CD4-positive, alpha-beta memory T cell (primary cell): ENCODE measurements around the gene B4GALT2. TPM values are rescaled to one million over a fixed set of nuclear protein-coding genes. Genes with fewer than 3 reads are reported as not detected.
A peak's percentile ranks its signal among the peaks of the same experiment; 100 is the strongest.

Experiments used
- CTCF ChIA-PET: fragments of 350-600 bp; sonication (Branson Sonifier 250); formaldehyde crosslinking; loops from one replicate; lab custom pipeline; 2021; ENCODE audit warnings: inconsistent platforms; ENCODE audit not compliant: partially characterized antibody; lab: Charles Lee
- POLR2A ChIA-PET: fragments of 350-600 bp; sonication (Branson Sonifier 250); formaldehyde crosslinking; loops from one replicate; lab custom pipeline; 2021; ENCODE audit not compliant: partially characterized antibody; lab: Charles Lee
- DNase-seq, 5 donors: peaks; one replicate each; pipeline versions ENCODE4 v3.0.0 to v3.0.0-alpha.2; 2020 to 2022; ENCODE audit warnings: mixed read lengths in 1 of 5
- H3K27ac ChIP-seq: one replicate; pipeline ENCODE4 v1.7.0; 2013; ENCODE audit warnings: low read depth, low read length
- H3K27me3 ChIP-seq: 2 replicates; pipeline ENCODE4 v1.7.0; 2013; ENCODE audit warnings: mild to moderate bottlenecking, low read length, moderate library complexity; ENCODE audit not compliant: insufficient read depth
- H3K36me3 ChIP-seq: 2 replicates; pipeline ENCODE4 v1.7.0; 2013; ENCODE audit warnings: mild to moderate bottlenecking, low read length, moderate library complexity; ENCODE audit not compliant: insufficient read depth
- H3K4me1 ChIP-seq: 2 replicates; pipeline ENCODE4 v1.7.0; 2013; ENCODE audit warnings: mild to moderate bottlenecking, low read length, moderate library complexity; ENCODE audit not compliant: insufficient read depth
- H3K4me3 ChIP-seq, 2 donors: one replicate each; pipeline ENCODE4 v1.7.0; 2013; ENCODE audit warnings: low read length in 2 of 2, mild to moderate bottlenecking in 1 of 2
- H3K9me3 ChIP-seq, 2 donors: one replicate each; pipeline ENCODE4 v1.7.0; 2013; ENCODE audit warnings: low read length in 2 of 2, control low read depth in 1 of 2; ENCODE audit not compliant: control insufficient read depth in 1 of 2
- H3K27ac Mint-ChIP-seq, 7 donors: one replicate each; pipeline ENCODE4 v1.8.0; 2020 to 2021; ENCODE audit warnings: mixed read lengths in 7 of 7, mild to moderate bottlenecking in 6 of 7, inconsistent platforms in 3 of 7, moderate library complexity in 3 of 7
- H3K27me3 Mint-ChIP-seq, 2 donors: one replicate each; pipeline ENCODE4 v1.8.0; 2020 to 2021; ENCODE audit warnings: mixed read lengths in 2 of 2
- H3K36me3 Mint-ChIP-seq, 2 donors: one replicate each; pipeline ENCODE4 v1.8.0; 2020 to 2021; ENCODE audit warnings: mixed read lengths in 2 of 2, inconsistent platforms in 1 of 2, mild to moderate bottlenecking in 1 of 2
- H3K4me1 Mint-ChIP-seq, 4 donors: one replicate each; pipeline ENCODE4 v1.8.0; 2020 to 2021; ENCODE audit warnings: mixed read lengths in 4 of 4, mild to moderate bottlenecking in 1 of 4
- H3K4me3 Mint-ChIP-seq, 8 donors: one replicate each; pipeline ENCODE4 v1.8.0; 2020 to 2021; ENCODE audit warnings: mixed read lengths in 8 of 8, mild to moderate bottlenecking in 7 of 8, moderate library complexity in 6 of 8, inconsistent platforms in 3 of 8
- H3K9me3 Mint-ChIP-seq, 8 donors: one replicate each; pipeline ENCODE4 v1.8.0; 2020 to 2021; ENCODE audit warnings: mixed read lengths in 8 of 8, mild to moderate bottlenecking in 5 of 8, inconsistent platforms in 3 of 8, moderate library complexity in 1 of 8
- intact Hi-C: fragments of 100-400 bp; cut with micrococcal nuclease; formaldehyde crosslinking; loops from one replicate; pipeline ENCODE4 v1.15.1; 2023
- polyA plus RNA-seq, 2 donors: library from polyadenylated mRNA; unstranded; fragments of 300-500 nt; fragmentation: Illumina TruSeq; gene quantifications; one replicate each; pipeline ENCODE4 v1.2.3, GENCODE V29; 2021
- total RNA-seq, 2 experiments: library from RNA; stranded (reverse); gene quantifications; one replicate each; pipeline ENCODE4 v1.2.3, GENCODE V29; 2021

Gene B4GALT2
- total and polyA plus RNA-seq, 4 experiments from 2014 or later, result 0.26 to 2.1 (median 1.0) TPM

DNA sequence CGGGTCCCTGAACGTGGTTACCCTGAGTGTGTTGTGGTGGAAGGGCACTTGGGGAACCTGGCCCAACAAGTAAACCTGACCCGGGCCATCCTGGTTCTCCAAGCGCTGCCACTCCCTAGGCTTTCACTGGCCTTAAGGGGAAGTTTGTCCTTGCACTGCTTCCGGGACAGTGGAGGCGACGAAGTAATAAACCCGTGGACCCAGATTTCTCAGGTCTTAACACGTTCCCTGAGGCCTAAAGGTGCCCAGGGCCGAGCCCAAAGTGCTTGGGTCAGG is 12.1 kb downstream of the B4GALT2 start:
- Mint-ChIP-seq H3K4me1 (peaks cover 5 to 21% (median 14%) of the 10 kb centered on the region in 4 donors), H3K9me3 (peaks cover 0 to 2% (median 0%) of the 10 kb centered on the region in 8 donors), H3K36me3 (peaks cover 0 to 4% of the 10 kb centered on the region in 2 donors), H3K4me3 (peak overlapping the region; percentile 92 to 98 (median 94)), H3K27me3 (no peaks in the 10 kb centered on the region), H3K27ac (peak overlapping the region in 6 of 7 donors; percentile 71 to 95 (median 92))
- Histone ChIP-seq H3K27me3 (no peaks in the 10 kb centered on the region), H3K4me3 (peak overlapping the region; percentile 46 to 74), H3K9me3 (no peaks in the 10 kb centered on the region), H3K36me3 (no peaks in the 10 kb centered on the region), H3K4me1 (peaks cover 14% of the 10 kb centered on the region), H3K27ac (peak overlapping the region; percentile 70)
- intact Hi-C loops, result loop anchor here (1.0 kb wide), 3 partner anchors 16 to 45 kb away; partner anchors contain the start of gene IPO13
- POLR2A ChIA-PET, result interaction anchor here (0.9 to 2.6 kb wide), 4 partner anchors 16 to 44 kb away, joined by 3 to 15 read pairs (median 6); partner anchors contain the start of genes ATP6V0B, DPH2 and IPO13
- CTCF ChIA-PET, result interaction anchor here (1.4 to 2.7 kb wide), 4 partner anchors 15 to 57 kb away, joined by 4 to 8 read pairs (median 6); partner anchors contain the start of gene ATP6V0B
- DNase-seq, result no peak

DNA sequence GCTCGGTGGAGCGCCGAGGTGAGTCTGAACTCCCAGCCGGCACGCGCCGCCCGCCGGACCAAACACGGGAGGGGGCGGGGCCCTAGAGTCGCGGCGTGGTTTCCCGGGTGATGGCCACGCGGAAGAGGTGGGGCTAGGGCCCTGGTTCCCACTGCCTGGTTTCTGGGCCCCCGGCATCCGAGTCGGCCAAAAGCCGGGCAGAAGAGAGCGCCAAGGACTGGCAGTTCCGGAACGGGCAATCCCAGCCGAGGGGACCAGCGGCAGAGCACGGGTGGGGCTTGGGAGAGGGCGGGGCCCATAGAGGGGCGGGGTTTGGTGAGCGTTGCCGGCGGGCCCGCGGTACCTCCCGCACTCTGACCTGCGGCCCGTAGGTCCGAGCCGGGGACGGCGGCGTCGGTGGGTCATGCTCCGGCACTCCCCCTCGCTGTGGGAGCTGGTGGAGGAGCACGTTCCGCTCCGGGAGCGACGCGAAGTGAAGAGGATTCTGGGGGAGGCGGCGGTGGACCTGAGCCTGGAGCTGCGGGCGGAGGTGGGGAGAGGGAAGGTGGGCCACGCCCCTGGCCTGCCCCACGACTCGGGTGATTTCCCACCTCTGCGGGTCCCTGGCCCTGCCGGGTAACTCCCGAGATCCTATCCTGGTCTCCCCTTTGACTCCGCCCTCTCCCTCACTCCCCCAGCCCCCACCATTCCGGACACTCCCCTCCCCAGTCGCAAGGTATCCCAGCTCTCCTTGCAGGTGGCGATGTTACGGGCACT is 12.6 kb downstream of the B4GALT2 start, which contains the start of gene CCDC24:
CCDC24 (plus strand) TSS at position 124 of the 756 bp plus-strand sequence; CDS start at position 404, 280 bp downstream.
- peaks cover 0 to 2% (median 0%) of the 10 kb centered on the region in 8 donors for H3K9me3 Mint-ChIP-seq
- H3K4me1 Mint-ChIP-seq, result peaks cover 5 to 21% (median 14%) of the 10 kb centered on the region in 4 donors
- DNase-seq, result peak; percentile 62 to 81 (median 69)
- H3K4me1 ChIP-seq, result peaks cover 14% of the 10 kb centered on the region
- ChIA-PET CTCF (interaction anchor here (1.0 to 1.5 kb wide), 4 partner anchors 13 to 57 kb away, joined by 4 to 5 read pairs (median 4); no protein-coding TSS in a partner anchor), POLR2A (interaction anchor here (1.0 to 2.6 kb wide), 4 partner anchors 17 to 45 kb away, joined by 5 to 15 read pairs (median 6); partner anchors contain the start of genes ATP6V0B, DPH2 and IPO13)
- H3K4me3 Mint-ChIP-seq, result peak within 1 kb of the TSS; percentile 92 to 98 (median 94)
- peak within 1 kb of the TSS; percentile 70 for H3K27ac ChIP-seq
- no peaks in the 10 kb centered on the region for H3K27me3 Mint-ChIP-seq
- peak within 1 kb of the TSS; percentile 46 to 74 for H3K4me3 ChIP-seq
- H3K36me3 ChIP-seq, result no peaks in the 10 kb centered on the region
- intact Hi-C loops, result loop anchor here (1.0 kb wide), 3 partner anchors 16 to 45 kb away; partner anchors contain the start of gene IPO13
- no peaks in the 10 kb centered on the region for H3K9me3 ChIP-seq
- H3K36me3 Mint-ChIP-seq, result peaks cover 0 to 4% of the 10 kb centered on the region in 2 donors
- H3K27ac Mint-ChIP-seq, result peak within 1 kb of the TSS; percentile 71 to 95 (median 93)
- H3K27me3 ChIP-seq, result no peaks in the 10 kb centered on the region

DNA sequence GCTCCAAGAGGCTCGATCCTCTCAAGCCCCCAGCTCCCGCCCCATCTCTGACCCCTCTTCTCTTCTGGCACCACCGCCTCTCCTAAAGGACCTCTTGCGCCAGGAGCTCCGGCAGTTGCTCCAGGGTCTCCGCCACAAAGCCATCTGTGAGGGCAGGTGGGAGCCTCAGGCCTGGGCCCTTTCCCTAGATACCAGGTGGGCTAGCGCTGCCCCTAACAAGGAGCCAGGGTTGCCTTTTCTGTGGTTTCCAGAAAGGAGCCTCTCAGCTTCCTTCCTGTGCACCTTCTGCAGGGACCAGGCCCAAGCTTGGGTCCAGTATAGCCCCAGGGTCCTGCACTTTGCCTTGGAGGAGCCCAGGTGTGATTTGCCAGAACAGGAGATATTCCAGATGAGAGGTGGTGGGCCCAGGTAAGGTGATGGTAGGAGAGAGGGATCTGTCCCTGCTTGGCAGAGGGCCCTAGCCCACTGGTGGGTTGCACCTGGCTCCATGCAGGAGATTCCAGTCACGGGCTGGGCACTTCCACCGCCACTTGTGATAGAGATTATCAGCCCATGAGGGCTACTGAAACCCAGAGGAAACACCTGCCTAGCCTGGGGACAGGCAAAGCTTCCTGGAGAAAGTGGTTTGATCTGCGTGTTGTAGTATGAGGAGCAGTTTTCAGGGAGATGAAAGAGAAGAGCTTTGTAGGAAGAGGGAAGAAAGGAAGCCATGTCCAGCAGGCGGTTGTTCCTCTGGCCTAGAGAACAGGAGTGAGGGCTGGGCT is 13.4 kb downstream of the B4GALT2 start:
- peak overlapping the region; percentile 46 to 74 for H3K4me3 ChIP-seq
- Mint-ChIP-seq H3K4me1 (peaks cover 5 to 21% (median 14%) of the 10 kb centered on the region in 4 donors), H3K27ac (peak overlapping the region in 6 of 7 donors; percentile 37 to 94 (median 66)), H3K27me3 (no peaks in the 10 kb centered on the region), H3K36me3 (peaks cover 0 to 4% of the 10 kb centered on the region in 2 donors), H3K9me3 (peaks cover 0 to 2% (median 0%) of the 10 kb centered on the region in 8 donors), H3K4me3 (peak overlapping the region; percentile 77 to 98 (median 94))
- POLR2A ChIA-PET, result interaction anchor here (0.5 to 2.6 kb wide), 5 partner anchors 15 to 1528 kb away, joined by 3 to 15 read pairs (median 5); partner anchors contain the start of genes ATP6V0B and IPO13
- intact Hi-C loops, result no loop called here
- H3K9me3 ChIP-seq, result no peaks in the 10 kb centered on the region
- no peaks in the 10 kb centered on the region for H3K27me3 ChIP-seq
- CTCF ChIA-PET, result interaction anchor here (0.7 to 1.5 kb wide), 8 partner anchors 12 to 229 kb away, joined by 3 to 7 read pairs (median 4); no protein-coding TSS in a partner anchor
- no peak for DNase-seq
- H3K36me3 ChIP-seq, result no peaks in the 10 kb centered on the region
- peak overlapping the region; percentile 70 for H3K27ac ChIP-seq
- peaks cover 14% of the 10 kb centered on the region for H3K4me1 ChIP-seq

DNA sequence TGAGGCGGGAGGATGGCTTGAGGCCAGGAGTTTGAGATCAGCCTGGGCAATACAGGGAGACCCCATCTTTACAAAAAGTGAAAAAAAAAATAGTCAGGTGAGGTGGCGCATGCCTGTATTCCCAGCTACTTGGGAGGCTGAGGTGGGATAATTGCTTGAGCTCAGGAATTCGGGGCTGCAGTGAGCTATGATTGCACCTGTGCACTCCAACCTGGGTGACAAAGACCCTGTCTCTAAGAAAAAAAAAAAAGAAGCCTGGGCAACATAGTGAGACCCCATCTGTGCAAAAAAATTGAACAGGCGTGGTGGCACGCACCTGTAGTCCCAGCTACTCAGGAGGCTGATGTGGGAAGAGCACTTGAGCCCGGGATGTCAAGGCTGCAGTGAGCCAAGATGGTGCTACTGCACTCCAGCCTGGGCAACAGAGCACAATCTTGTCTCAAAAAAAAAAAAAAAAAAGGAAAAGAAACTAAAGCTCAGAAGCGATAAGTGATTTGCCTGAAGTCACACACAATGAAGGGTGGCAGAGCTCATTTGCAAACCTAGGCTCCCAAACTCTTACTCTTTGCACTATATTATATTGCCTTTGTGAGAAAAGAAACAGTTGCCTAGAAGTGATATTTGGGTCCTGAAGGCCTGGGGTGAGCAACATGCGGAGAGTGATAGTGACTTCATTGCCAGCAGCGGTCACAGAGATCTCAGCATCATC is 14.3 kb downstream of the B4GALT2 start:
- no peak overlapping the region for H3K27ac ChIP-seq
- no peaks in the 10 kb centered on the region for H3K9me3 ChIP-seq
- H3K27me3 ChIP-seq, result no peaks in the 10 kb centered on the region
- no peak overlapping the region for H3K4me3 ChIP-seq
- peaks cover 14% of the 10 kb centered on the region for H3K4me1 ChIP-seq
- Mint-ChIP-seq H3K4me1 (peaks cover 5 to 21% (median 14%) of the 10 kb centered on the region in 4 donors), H3K9me3 (no peaks in the 10 kb centered on the region), H3K4me3 (peak overlapping the region in 3 of 8 donors; percentile 1 to 92 (median 77)), H3K27ac (peak overlapping the region in 1 of 7 donors; percentile 64), H3K36me3 (peaks cover 0 to 4% of the 10 kb centered on the region in 2 donors), H3K27me3 (no peaks in the 10 kb centered on the region)
- no peak for DNase-seq
- no peaks in the 10 kb centered on the region for H3K36me3 ChIP-seq
- ChIA-PET CTCF (interaction anchor here (0.7 to 1.3 kb wide), 4 partner anchors 11 to 230 kb away, joined by 3 to 7 read pairs (median 4); no protein-coding TSS in a partner anchor), POLR2A (interaction anchor here (0.5 to 2.6 kb wide), 3 partner anchors 16 to 1527 kb away, joined by 3 to 15 read pairs (median 4); partner anchors contain the start of gene ATP6V0B)
- intact Hi-C loops, result no loop called here

DNA sequence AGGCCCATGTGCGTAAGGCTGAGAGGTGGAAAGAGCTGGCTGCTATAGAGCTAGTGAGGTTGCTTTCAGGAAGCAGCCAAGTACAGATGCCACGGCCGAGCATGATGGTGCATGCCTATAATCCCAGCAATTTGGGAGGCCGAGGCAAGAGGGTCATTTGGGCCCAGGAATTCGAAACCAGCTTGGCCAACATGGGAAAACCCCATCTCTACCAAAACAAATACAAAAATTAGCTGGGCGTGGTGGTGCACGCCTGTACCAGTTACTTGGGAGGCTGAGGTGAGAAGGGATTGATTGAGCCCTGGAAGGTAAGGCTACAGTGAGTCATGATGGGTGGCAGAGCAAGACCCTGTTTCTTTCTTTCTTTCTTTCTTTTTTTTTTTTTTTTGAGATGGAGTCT is 15.1 kb downstream of the B4GALT2 start:
- H3K27ac ChIP-seq, result no peak overlapping the region
- no peaks in the 10 kb centered on the region for H3K36me3 ChIP-seq
- H3K4me3 Mint-ChIP-seq, result no peak overlapping the region
- peaks cover 14% of the 10 kb centered on the region for H3K4me1 ChIP-seq
- no peak for DNase-seq
- ChIA-PET CTCF (interaction anchor here (0.7 to 2.2 kb wide), 3 partner anchors 11 to 1696 kb away, joined by 4 to 7 read pairs (median 7); no protein-coding TSS in a partner anchor), POLR2A (no interaction called here)
- no peak overlapping the region for H3K4me3 ChIP-seq
- peaks cover 5 to 21% (median 14%) of the 10 kb centered on the region in 4 donors for H3K4me1 Mint-ChIP-seq
- H3K27ac Mint-ChIP-seq, result peak overlapping the region in 1 of 7 donors; percentile 64
- no peaks in the 10 kb centered on the region for H3K27me3 ChIP-seq
- no peaks in the 10 kb centered on the region for H3K9me3 Mint-ChIP-seq
- H3K9me3 ChIP-seq, result no peaks in the 10 kb centered on the region
- no peaks in the 10 kb centered on the region for H3K27me3 Mint-ChIP-seq
- intact Hi-C loops, result no loop called here
- H3K36me3 Mint-ChIP-seq, result peaks cover 0 to 4% of the 10 kb centered on the region in 2 donors
